Panc1 (cell line): ENCODE measurements around the gene GLIPR1. TPM values are rescaled to one million over a fixed set of nuclear protein-coding genes. Genes with fewer than 3 reads are reported as not detected.
"Not testable (repeated sequence)": the region's sequence is repeated elsewhere in the genome, so short reads cannot be mapped to it uniquely, and the experiment has no call there.

Experiments used
- ATAC-seq: fragments of 200-7000 bp; cut with Tn5 transposase; 2 replicates; pipeline ENCODE4 v1.9.1; 2020; ENCODE audit warnings: mild to moderate bottlenecking, moderate library complexity
- BruUV-seq: library from RNA; stranded (reverse); fragments of 400-500 nt; replicated peaks from 2 replicates; lab custom pipeline; 2021; lab: Mats Ljungman, UMichigan
- CTCF ChIA-PET: fragments of 300-600 bp; sonication (Branson Sonifier 250); formaldehyde crosslinking; loops from one replicate; lab custom pipeline; 2022; ENCODE audit warnings: antibody characterized with exemption; lab: Charles Lee
- POLR2A ChIA-PET: fragments of 300-600 bp; sonication (Branson Sonifier 250); formaldehyde crosslinking; loops from one replicate; lab custom pipeline; 2022; ENCODE audit warnings: antibody characterized with exemption; lab: Charles Lee
- DNase-seq: peaks from one replicate; pipeline ENCODE4 v3.0.0-alpha.2; 2010; ENCODE audit warnings: low read depth, low spot score
- H3K27ac ChIP-seq: 2 replicates; pipeline ENCODE4 v1.5.1; 2011; ENCODE audit warnings: mild to moderate bottlenecking, low read length, inconsistent platforms
- H3K27me3 ChIP-seq: fragments of 200-500 bp; sonication (Bioruptor generic); 2 replicates; pipeline ENCODE4 v1.6.0; 2014; ENCODE audit warnings: low read length, inconsistent platforms; ENCODE audit not compliant: control insufficient read depth, insufficient read depth
- H3K36me3 ChIP-seq: fragments of 200-500 bp; sonication (Bioruptor generic); 2 replicates; pipeline ENCODE4 v1.5.1; 2014; ENCODE audit warnings: inconsistent platforms, mild to moderate bottlenecking, low read length, moderate library complexity; ENCODE audit not compliant: control insufficient read depth, insufficient read depth
- H3K4me1 ChIP-seq: 2 replicates; pipeline ENCODE4 v1.5.1; 2011; ENCODE audit warnings: inconsistent platforms, mild to moderate bottlenecking, low read length, moderate library complexity; ENCODE audit not compliant: control insufficient read depth, insufficient read depth
- H3K4me3 ChIP-seq, 2 experiments: 2 replicates each; pipeline ENCODE4 v1.5.1; 2011 to 2012; ENCODE audit warnings: low read depth in 2 of 2, low read length in 2 of 2, mild to moderate bottlenecking in 2 of 2, inconsistent platforms in 1 of 2, moderate library complexity in 1 of 2
- H3K9me3 ChIP-seq: fragments of 200-500 bp; sonication (Bioruptor generic); 2 replicates; pipeline ENCODE4 v1.5.1; 2014; ENCODE audit warnings: low read depth, mild to moderate bottlenecking, inconsistent platforms, low read length, moderate library complexity; ENCODE audit not compliant: control insufficient read depth, insufficient read depth
- CTCF ChIP-seq: fragments of 450-650 bp; IDR thresholded peaks from 2 replicates; pipeline ENCODE4 v1.5.1; 2017; ENCODE audit warnings: mild to moderate bottlenecking
- POLR2AphosphoS5 ChIP-seq: IDR thresholded peaks from 2 replicates; pipeline ENCODE4 v1.6.1; 2012; ENCODE audit warnings: mild to moderate bottlenecking, low read depth, low read length, moderate library complexity
- REST ChIP-seq, 2 experiments: IDR thresholded peaks; 2 replicates each; pipeline ENCODE4 v1.6.1; 2011 to 2012; ENCODE audit warnings: low read depth in 2 of 2, control low read depth in 1 of 2, low read length in 1 of 2, mild to moderate bottlenecking in 1 of 2, moderate library complexity in 1 of 2; ENCODE audit not compliant: insufficient read depth in 1 of 2
- SIN3A ChIP-seq: IDR thresholded peaks from 2 replicates; pipeline ENCODE4 v1.6.1; 2012; ENCODE audit warnings: low read depth, mild to moderate bottlenecking, low read length, moderate library complexity, borderline replicate concordance; ENCODE audit not compliant: insufficient read depth
- TCF7L2 ChIP-seq: IDR thresholded peaks from 2 replicates; pipeline ENCODE4 v1.6.1; 2011; ENCODE audit warnings: mild to moderate bottlenecking, low read depth, low read length, inconsistent platforms
- in situ Hi-C: cut with HindIII; loops from 2 replicates; pipeline ENCODE4 v1.10.0; 2016; ENCODE audit warnings: low sequenced_read_pairs, low pct_unique_long_range_greater_than_20kb
- intact Hi-C: fragments of 100-400 bp; cut with micrococcal nuclease; formaldehyde crosslinking; loops from one replicate; pipeline ENCODE4 v1.10.0; 2022; ENCODE audit not compliant: unreplicated experiment
- total RNA-seq: library from RNA; stranded (reverse); gene quantifications from one replicate; pipeline ENCODE4 v1.2.1, GENCODE V29; 2021; ENCODE audit not compliant: unreplicated experiment

Gene GLIPR1
- total RNA-seq, 1 experiment from 2014 or later, result 11.5 TPM

GRCh38 chr12:75483431-75483830, 2.9 kb downstream of the GLIPR1 start:
- intact Hi-C loops, result loop anchor here (5.0 to 10.0 kb wide), 3 partner anchors 91 to 789 kb away; partner anchors contain the start of genes CAPS2, GLIPR1L1 and GLIPR1L2
- BruUV-seq, result no TSS peak
- H3K9me3 ChIP-seq, result no peaks in the 10 kb centered on the region
- ChIA-PET CTCF (interaction anchor here (0.7 kb wide), 1 partner anchor 550 kb away, joined by 3 read pairs; no protein-coding TSS in a partner anchor), POLR2A (interaction anchor here (0.6 kb wide), 1 partner anchor 537 kb away, joined by 3 read pairs; no protein-coding TSS in a partner anchor)
- DNase-seq (no peak), ATAC-seq (no peak)
- H3K4me3 ChIP-seq, result peak overlapping the region in 1 of 2 experiments; percentile 4; a peak in 1 of 4 replicates
- H3K27me3 ChIP-seq, result no peaks in the 10 kb centered on the region
- TF ChIP-seq SIN3A, result no peak
- no peak for TF ChIP-seq TCF7L2
- no peak for TF ChIP-seq POLR2AphosphoS5
- TF ChIP-seq REST (IDR thresholded peaks at IDR 0.05; ENCODE audit: insufficient read depth in 1 of 2, low read depth in 2 of 2, low read length in 1 of 2), result no peak
- TF ChIP-seq CTCF, result no peak
- in situ Hi-C loops, result no loop called here
- H3K27ac ChIP-seq, result peak overlapping the region; percentile 77
- H3K36me3 ChIP-seq, result no peaks in the 10 kb centered on the region
- H3K4me1 ChIP-seq, result peaks cover 32% of the 10 kb centered on the region

- DNase-seq, H3K27me3 ChIP-seq, ATAC-seq, in situ Hi-C loops, H3K4me3 ChIP-seq, H3K36me3 ChIP-seq, H3K9me3 ChIP-seq, BruUV-seq, POLR2A ChIA-PET: not testable (repeated sequence)
- Histone ChIP-seq H3K4me1 (peaks cover 42% of the 10 kb centered on the region), H3K27ac (peak overlapping the region; percentile 77; the same call in 1 of the 2 replicates)
- intact Hi-C loops, result loop anchor here (5.0 to 10.0 kb wide), 3 partner anchors 92 to 790 kb away; partner anchors contain the start of genes CAPS2, GLIPR1L1 and GLIPR1L2
- CTCF ChIA-PET, result interaction anchor here (0.6 to 0.9 kb wide), 3 partner anchors 93 to 1310 kb away, joined by 3 to 12 read pairs (median 3); partner anchors contain the start of gene GLIPR1L2
Measured at GRCh38 chr12:75484450-75484849, 3.9 kb downstream of the GLIPR1 start.

GRCh38 chr12:75487308-75487707, 6.8 kb downstream of the GLIPR1 start:
- DNase-seq (no peak), ATAC-seq (no peak)
- BruUV-seq, result no TSS peak
- POLR2A ChIA-PET, result no interaction called here
- in situ Hi-C loops, result no loop called here
- CTCF ChIA-PET, result no interaction called here
- TF ChIP-seq SIN3A (no peak), REST (IDR thresholded peaks at IDR 0.05; ENCODE audit: insufficient read depth in 1 of 2, low read depth in 2 of 2, low read length in 1 of 2) (no peak), CTCF (no peak), POLR2AphosphoS5 (no peak), TCF7L2 (no peak)
- intact Hi-C loops, result loop anchor here (10.0 kb wide), 2 partner anchors 153 to 793 kb away; partner anchors contain the start of genes CAPS2 and GLIPR1L1
- H3K27ac ChIP-seq, result peak overlapping the region; percentile 83
- H3K36me3 ChIP-seq, result no peaks in the 10 kb centered on the region
- no peak overlapping the region for H3K4me3 ChIP-seq
- H3K27me3 ChIP-seq, result no peaks in the 10 kb centered on the region
- no peaks in the 10 kb centered on the region for H3K9me3 ChIP-seq
- H3K4me1 ChIP-seq, result peaks cover 39% of the 10 kb centered on the region
